Activated naive CD8-positive, alpha-beta T cell treated with anti-CD3 and anti-CD28 coated beads, Interleukin-2, amount 50 U/mL, for 24 hours (primary cell): Measurements from ENCODE around the gene EMSY.

Source experiments
- ATAC-seq: fragments of 150-1000 bp; cut with Tn5 transposase; one replicate; pipeline ENCODE4 v1.10.0; 2021
- DNase-seq: peaks from one replicate; pipeline ENCODE4 v3.0.0; 2021
- H3K27ac Mint-ChIP-seq: one replicate; pipeline ENCODE4 v1.8.0; 2021; ENCODE audit warnings: mild to moderate bottlenecking, mixed read lengths
- H3K27me3 Mint-ChIP-seq: one replicate; pipeline ENCODE4 v1.8.0; 2021; ENCODE audit warnings: mixed read lengths
- H3K36me3 Mint-ChIP-seq: one replicate; pipeline ENCODE4 v1.8.0; 2021; ENCODE audit warnings: low read depth, mixed read lengths
- H3K4me1 Mint-ChIP-seq: one replicate; pipeline ENCODE4 v1.8.0; 2021; ENCODE audit warnings: mixed read lengths
- H3K4me3 Mint-ChIP-seq: one replicate; pipeline ENCODE4 v1.8.0; 2021; ENCODE audit warnings: mild to moderate bottlenecking, moderate library complexity, mixed read lengths
- H3K9me3 Mint-ChIP-seq: one replicate; pipeline ENCODE4 v1.8.0; 2021; ENCODE audit warnings: mixed read lengths

Gene EMSY

DNA sequence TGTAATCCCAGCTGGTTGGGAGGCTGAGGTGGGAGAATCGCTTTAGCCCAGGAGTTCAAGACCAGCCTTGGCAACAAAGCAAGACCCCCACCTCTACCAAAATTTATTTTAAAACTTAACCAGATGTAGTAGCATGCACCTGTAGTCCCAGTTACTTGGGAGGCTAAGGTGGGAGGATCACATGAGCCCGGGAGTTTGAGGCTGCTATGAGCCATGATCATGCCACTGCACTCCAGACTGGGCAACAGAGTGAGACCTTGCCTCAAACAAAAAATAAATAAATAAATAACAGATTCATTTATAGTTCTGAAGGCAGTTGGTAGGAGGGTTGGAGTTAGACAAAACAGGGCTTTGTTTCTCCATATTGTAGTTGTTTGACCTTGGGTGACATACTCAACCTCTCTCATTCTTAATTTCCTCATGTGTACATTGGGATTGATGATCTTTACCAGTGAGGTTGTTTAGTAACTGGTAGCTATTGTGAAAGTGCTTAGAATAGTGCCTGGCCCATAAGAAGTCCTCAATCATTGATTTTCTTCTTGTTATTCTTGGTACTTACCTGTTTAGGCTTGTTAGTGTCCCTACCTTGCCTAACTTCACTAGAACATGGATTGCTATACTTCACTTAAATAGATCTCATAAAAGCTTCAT, 79.1 kb downstream of the EMSY start:
- no peaks in the 10 kb centered on the region for H3K9me3 Mint-ChIP-seq
- peaks cover 2% of the 10 kb centered on the region for H3K4me1 Mint-ChIP-seq
- DNase-seq (no peak), ATAC-seq (no peak)
- H3K27me3 Mint-ChIP-seq = no peaks in the 10 kb centered on the region
- no peak overlapping the region for H3K4me3 Mint-ChIP-seq
- peaks cover 26% of the 10 kb centered on the region for H3K36me3 Mint-ChIP-seq
- H3K27ac Mint-ChIP-seq = no peak overlapping the region

DNA sequence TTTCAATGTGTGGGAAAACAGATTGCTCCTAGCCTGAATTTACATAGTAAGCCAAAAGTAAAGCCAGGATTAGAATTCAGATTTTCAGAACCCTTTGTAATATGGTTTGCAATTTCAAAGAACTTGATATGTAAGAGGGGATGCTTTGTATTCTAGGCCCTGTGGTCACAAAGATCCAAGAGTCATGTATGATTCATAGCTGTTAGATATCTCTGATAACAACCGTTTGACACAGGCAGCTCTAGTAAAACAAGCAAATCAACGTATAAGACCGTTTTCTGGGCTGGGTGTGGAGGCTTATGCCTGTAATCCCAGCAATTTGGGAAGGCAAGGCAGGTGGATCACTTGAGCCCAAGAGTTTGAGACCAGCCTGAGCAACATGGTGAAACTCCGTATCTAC, 79.6 kb downstream of the EMSY start:
- ATAC-seq (no peak), DNase-seq (no peak)
- H3K4me1 Mint-ChIP-seq = peaks cover 2% of the 10 kb centered on the region
- no peak overlapping the region for H3K27ac Mint-ChIP-seq
- no peak overlapping the region for H3K4me3 Mint-ChIP-seq
- H3K9me3 Mint-ChIP-seq = no peaks in the 10 kb centered on the region
- H3K36me3 Mint-ChIP-seq = peaks cover 29% of the 10 kb centered on the region
- no peaks in the 10 kb centered on the region for H3K27me3 Mint-ChIP-seq

DNA sequence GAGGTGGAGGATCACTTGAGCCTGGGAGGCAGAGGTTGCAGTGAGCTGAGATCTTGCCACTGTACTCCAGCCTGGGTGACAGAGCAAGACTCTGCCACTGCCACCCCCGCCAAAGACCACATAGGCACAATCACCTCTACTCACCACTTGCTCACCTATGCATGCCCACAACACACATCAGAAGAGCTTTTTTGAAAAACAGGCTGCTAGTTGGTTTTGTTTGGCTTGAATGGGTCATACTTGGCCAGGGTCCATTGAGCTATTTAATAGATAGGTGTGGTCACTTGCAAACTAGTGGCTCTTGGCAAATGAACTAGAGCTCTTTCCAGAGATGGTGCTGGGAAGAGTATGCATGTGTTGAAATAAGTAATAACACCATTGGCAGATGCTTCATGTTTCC, 80.1 kb downstream of the EMSY start:
- H3K4me3 Mint-ChIP-seq = no peak overlapping the region
- H3K9me3 Mint-ChIP-seq = no peaks in the 10 kb centered on the region
- no peak overlapping the region for H3K27ac Mint-ChIP-seq
- H3K36me3 Mint-ChIP-seq = peaks cover 32% of the 10 kb centered on the region
- H3K4me1 Mint-ChIP-seq = peaks cover 2% of the 10 kb centered on the region
- no peak for DNase-seq
- no peaks in the 10 kb centered on the region for H3K27me3 Mint-ChIP-seq
- no peak for ATAC-seq

DNA sequence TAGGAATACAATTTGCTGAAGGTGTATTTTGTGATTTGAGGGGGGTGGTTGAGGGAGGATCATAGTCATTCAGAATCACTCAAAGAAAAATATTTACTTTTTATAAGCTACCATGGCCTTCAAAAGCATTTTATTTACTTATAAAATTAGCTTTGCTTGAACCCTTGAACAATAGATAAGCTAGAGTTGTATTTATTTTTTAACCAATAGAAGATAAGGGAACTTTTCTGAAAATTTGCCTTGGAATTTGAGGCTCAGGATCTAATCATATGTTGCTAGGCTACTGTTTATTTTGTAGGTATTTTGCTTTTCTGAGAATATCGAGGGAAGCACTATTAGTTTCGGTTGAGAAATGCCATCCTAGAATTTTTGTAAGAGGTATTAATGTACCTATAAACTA, 82.1 kb downstream of the EMSY start:
- DNase-seq = no peak
- Mint-ChIP-seq H3K4me1 (peaks cover 2% of the 10 kb centered on the region), H3K36me3 (peaks cover 33% of the 10 kb centered on the region), H3K27ac (no peak overlapping the region), H3K9me3 (no peaks in the 10 kb centered on the region), H3K27me3 (no peaks in the 10 kb centered on the region), H3K4me3 (no peak overlapping the region)
- no peak for ATAC-seq

DNA sequence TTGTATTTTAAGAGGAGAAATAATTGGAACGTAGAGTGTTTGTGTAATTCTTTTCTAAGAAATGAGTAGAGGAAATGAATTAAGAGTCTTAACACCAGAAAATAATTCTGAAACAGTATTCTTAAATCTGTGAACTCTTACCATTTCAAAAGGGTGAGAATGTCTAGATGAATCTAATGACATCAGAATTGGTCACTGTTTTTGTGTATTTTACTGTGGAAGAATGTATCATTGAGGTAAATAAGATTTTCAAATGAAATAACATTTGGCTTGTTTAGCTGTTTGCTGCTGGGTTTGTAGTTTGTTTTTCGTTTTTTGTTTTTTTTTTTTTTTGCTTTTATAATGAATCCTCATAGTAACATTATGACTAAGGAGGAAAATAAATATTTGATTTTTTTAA, 97.6 kb downstream of the EMSY start:
- no peak for ATAC-seq

DNA sequence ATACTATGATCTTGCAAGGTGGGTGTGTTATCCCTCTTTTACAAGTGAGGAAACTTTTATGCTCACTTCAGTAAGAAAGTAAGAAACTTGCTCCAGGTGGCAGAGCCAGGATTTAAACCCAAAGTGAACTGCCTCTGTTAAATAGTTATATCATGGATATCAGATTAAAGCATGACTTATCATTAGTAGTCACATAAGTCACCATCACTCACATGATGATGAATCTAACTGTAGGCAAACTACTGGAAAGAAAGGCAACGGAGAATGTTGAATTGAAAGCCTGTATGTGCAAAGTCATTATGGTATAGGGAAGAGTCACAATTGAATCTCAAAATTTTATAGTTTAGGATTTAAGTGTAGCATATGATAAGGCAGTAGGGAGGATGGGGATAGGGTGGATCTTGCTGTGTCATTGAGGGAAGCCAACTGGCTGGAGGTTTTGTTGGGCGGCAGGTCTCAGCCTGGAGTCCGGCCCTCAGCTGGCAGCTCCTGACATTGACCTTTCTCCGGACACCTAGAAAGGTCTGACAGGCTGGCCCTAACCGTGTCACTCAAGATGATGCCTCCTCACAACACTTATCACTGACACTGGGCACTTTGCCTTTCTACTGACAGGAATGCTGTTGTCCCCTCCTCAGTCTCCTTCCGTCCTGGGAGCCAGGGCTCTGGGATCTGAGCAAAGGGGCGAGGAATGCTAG, 98.3 kb downstream of the EMSY start:
- no peaks in the 10 kb centered on the region for H3K27me3 Mint-ChIP-seq
- DNase-seq (no peak), ATAC-seq (no peak)
- no peaks in the 10 kb centered on the region for H3K4me1 Mint-ChIP-seq
- no peak overlapping the region for H3K27ac Mint-ChIP-seq
- peaks cover 42% of the 10 kb centered on the region for H3K36me3 Mint-ChIP-seq
- no peaks in the 10 kb centered on the region for H3K9me3 Mint-ChIP-seq
- no peak overlapping the region for H3K4me3 Mint-ChIP-seq

More for the DNA sequence above, 97.6 kb downstream of the EMSY start:
- no peaks in the 10 kb centered on the region for H3K9me3 Mint-ChIP-seq
- H3K4me1 Mint-ChIP-seq = no peaks in the 10 kb centered on the region
- no peak overlapping the region for H3K4me3 Mint-ChIP-seq
- DNase-seq = no peak
- H3K27ac Mint-ChIP-seq = no peak overlapping the region
- peaks cover 47% of the 10 kb centered on the region for H3K36me3 Mint-ChIP-seq
- H3K27me3 Mint-ChIP-seq = no peaks in the 10 kb centered on the region

DNA sequence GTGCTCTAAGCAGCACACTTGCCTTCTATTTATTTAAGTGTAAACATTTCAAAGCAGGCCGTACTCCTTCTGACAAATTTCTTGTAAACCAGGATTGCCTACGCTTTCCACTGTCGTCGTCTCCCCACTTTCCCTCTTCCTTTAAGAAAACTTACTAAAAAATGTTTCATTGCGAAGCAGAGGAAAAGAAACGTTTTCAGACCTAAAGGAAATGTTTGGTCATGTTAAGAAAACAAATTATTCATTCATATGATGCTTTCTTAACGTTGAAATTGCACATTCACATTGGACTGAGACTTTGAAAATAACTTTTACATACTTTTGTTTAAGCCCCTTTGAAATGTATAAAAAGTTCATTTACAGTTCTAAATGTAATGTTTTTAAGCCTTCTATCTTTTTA, 106.0 kb downstream of the EMSY start:
- ATAC-seq (no peak), DNase-seq (no peak)
- Mint-ChIP-seq H3K27me3 (no peaks in the 10 kb centered on the region), H3K4me1 (peaks cover 8% of the 10 kb centered on the region), H3K9me3 (no peaks in the 10 kb centered on the region), H3K27ac (no peak overlapping the region), H3K4me3 (no peak overlapping the region), H3K36me3 (peaks cover 8% of the 10 kb centered on the region)

DNA sequence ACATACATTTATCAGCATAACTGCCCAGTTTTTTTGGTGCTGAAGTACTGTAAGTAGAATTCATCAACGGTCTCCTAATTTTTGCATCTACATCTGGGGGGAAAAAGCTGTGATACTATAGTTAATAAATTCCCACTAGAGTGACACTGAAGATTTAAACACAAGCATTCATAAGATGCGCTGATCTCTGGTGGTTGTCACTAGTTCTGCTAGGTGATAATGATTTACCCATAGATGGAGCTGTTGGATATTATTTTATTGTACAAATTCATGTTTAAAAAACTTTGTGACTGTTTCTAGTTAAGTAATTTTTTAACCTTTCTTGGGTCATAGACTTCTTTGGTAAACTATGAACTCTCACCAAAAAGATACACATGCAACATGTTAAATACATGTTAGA, 106.6 kb downstream of the EMSY start:
- Mint-ChIP-seq H3K9me3 (no peaks in the 10 kb centered on the region), H3K27ac (no peak overlapping the region), H3K36me3 (peaks cover 3% of the 10 kb centered on the region), H3K4me1 (peaks cover 8% of the 10 kb centered on the region), H3K27me3 (no peaks in the 10 kb centered on the region), H3K4me3 (no peak overlapping the region)
- DNase-seq (no peak), ATAC-seq (no peak)

DNA sequence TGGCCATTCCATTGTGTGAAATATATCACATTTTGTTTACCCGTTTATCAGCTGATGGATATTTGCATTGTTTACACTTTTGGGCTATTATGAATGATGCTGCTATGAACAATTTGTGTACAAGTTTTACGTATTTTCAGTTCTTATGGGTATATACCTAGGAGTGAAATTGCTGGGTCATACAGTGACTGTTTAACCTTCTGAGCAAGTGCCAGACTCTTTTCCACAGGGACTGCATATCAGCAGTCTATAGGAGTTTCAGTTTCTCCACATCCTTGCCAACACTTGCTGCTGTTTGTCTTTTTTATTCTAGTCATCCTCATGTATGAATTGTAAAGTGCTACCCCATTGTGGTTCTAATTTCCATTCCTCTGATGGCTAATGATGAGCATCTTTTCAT, 108.2 kb downstream of the EMSY start:
- ATAC-seq (no peak), DNase-seq (no peak)
- Mint-ChIP-seq H3K27me3 (no peaks in the 10 kb centered on the region), H3K4me3 (no peak overlapping the region), H3K27ac (no peak overlapping the region), H3K4me1 (peaks cover 8% of the 10 kb centered on the region), H3K9me3 (no peaks in the 10 kb centered on the region), H3K36me3 (no peaks in the 10 kb centered on the region)

DNA sequence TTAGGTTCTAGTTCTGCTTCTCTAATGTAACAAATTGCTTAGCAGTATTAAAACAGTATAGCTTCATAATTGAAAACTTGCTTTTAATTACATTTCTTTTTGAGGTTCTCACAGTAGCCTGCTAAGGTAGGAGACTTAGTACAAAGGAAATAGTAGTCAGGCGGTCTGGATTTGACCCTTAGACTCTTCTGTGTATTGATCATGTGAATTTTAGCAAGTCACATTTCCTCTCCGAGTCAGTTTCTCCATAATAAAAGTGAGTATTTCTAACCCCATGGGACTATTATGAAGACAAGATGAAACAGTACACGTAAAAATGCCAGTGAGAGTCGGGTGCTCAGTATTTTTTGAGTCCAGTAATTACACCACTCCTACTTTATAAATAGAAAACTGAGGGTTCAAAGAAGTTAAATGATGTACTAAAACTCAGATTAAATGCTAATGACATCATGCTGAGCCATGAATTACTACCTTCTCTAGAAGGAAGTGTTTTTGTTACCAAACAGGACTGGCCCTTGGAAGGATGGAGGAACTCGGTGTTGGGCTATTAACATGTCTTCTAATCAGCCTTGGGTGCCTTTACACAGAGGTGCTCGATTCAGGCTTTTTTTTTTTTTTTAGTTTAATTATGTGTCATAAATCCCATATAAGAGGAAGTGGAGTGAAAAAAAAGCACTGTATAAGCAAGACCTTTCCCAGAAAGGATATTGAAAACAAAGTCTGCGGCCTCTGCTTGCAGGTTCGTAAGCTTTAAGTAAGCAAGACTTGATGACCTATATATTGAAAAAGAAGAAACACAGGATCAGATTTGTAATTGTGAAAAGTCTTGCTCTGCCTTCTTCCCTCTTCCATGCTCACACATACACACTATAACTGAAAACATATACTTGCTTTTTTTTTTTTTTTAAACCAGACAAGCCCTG, 109.0 kb downstream of the EMSY start:
- DNase-seq = no peak
- no peaks in the 10 kb centered on the region for H3K36me3 Mint-ChIP-seq
- no peak overlapping the region for H3K4me3 Mint-ChIP-seq
- ATAC-seq = no peak
- no peaks in the 10 kb centered on the region for H3K9me3 Mint-ChIP-seq
- peaks cover 8% of the 10 kb centered on the region for H3K4me1 Mint-ChIP-seq
- no peak overlapping the region for H3K27ac Mint-ChIP-seq
- H3K27me3 Mint-ChIP-seq = peaks cover 2% of the 10 kb centered on the region

DNA sequence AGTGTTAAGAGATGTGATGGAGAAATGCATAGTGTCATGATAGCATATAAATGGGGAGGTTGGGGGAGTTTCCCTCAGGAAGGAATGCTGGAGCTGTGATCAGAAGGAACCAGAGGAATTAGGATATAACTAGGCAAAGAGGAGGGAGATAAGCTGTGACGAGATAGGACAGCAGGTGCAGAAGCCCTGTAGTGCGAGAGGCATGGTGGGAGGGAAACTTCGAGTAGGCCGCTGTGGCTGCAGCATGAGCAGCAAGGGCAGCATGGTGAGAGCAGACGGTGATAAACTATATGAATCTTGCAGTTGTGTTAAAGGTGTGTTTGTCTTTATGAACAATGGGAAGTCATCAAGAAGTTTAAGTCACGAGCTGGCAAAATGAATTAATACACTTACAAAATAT, 109.9 kb downstream of the EMSY start:
- peaks cover 3% of the 10 kb centered on the region for H3K27me3 Mint-ChIP-seq
- no peak overlapping the region for H3K27ac Mint-ChIP-seq
- peaks cover 11% of the 10 kb centered on the region for H3K4me1 Mint-ChIP-seq
- H3K9me3 Mint-ChIP-seq = no peaks in the 10 kb centered on the region
- DNase-seq (no peak), ATAC-seq (no peak)
- H3K4me3 Mint-ChIP-seq = no peak overlapping the region
- H3K36me3 Mint-ChIP-seq = no peaks in the 10 kb centered on the region

DNA sequence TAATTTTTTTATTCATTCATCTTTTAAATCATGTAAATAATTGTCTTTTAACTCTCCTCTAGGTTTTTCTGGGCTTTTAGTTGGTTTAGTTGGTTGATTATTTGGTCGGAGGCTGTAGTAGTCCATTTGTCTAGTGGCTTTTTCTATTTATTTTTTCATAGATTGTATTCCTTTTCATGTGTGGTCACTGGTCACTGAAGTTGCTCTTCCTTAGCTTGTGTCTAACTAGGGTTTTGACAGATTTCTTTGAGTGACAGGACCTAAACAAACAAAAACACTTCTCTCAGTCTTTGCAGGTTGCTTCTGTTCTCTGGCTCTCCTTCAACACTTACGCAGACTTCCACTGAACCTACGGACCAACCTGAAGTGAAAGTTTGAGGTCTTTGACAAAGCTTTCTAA, 112.6 kb downstream of the EMSY start:
- Mint-ChIP-seq H3K4me3 (no peak overlapping the region), H3K4me1 (peaks cover 19% of the 10 kb centered on the region), H3K27me3 (peaks cover 9% of the 10 kb centered on the region), H3K9me3 (no peaks in the 10 kb centered on the region), H3K27ac (no peak overlapping the region), H3K36me3 (no peaks in the 10 kb centered on the region)
- ATAC-seq (no peak), DNase-seq (no peak)

DNA sequence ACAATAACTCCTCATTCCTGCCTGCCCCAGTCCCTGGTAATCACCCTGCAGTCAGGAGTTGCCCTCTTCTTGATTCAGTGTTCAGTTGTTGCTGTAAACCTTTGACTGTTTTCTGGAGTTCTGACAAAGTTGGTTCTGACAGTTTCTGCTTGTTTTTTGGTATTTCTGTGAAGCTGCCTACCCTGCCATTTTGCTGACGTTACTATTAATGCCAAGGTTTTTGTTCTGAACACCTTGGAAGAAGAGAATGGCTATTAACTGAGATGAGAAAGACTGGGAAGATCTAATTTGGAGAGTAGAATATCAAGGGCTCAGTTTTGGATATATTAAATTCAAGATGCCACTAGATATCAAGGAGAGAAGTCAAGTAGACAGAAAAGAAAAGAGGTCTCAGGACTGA, 113.7 kb downstream of the EMSY start:
- H3K4me1 Mint-ChIP-seq = peaks cover 15% of the 10 kb centered on the region
- peaks cover 9% of the 10 kb centered on the region for H3K27me3 Mint-ChIP-seq
- no peaks in the 10 kb centered on the region for H3K9me3 Mint-ChIP-seq
- no peak overlapping the region for H3K27ac Mint-ChIP-seq
- DNase-seq = no peak
- no peak overlapping the region for H3K4me3 Mint-ChIP-seq
- H3K36me3 Mint-ChIP-seq = no peaks in the 10 kb centered on the region
- ATAC-seq = no peak

DNA sequence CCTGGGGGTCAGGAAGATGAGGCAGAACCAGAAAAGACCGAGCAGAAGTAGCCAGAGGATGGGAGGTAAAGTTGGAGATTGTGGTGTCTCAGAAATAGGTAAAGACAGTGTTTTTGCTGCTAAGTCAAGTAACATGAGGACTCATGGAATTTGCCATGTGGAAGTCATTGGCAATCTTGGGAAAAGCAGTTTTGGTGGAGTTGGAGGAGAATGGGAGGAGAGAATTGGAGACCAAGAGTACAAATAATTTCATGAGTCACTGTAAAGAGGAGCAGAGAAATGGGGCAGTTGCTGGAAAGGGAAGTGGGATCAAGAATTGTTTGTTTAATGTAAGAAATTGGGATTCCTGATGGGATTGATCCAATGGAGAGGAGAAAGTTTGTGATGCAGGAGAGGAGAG, 114.1 kb downstream of the EMSY start:
- DNase-seq (no peak), ATAC-seq (no peak)
- Mint-ChIP-seq H3K4me1 (peaks cover 11% of the 10 kb centered on the region), H3K4me3 (no peak overlapping the region), H3K27ac (no peak overlapping the region), H3K36me3 (no peaks in the 10 kb centered on the region), H3K9me3 (no peaks in the 10 kb centered on the region), H3K27me3 (peaks cover 9% of the 10 kb centered on the region)

DNA sequence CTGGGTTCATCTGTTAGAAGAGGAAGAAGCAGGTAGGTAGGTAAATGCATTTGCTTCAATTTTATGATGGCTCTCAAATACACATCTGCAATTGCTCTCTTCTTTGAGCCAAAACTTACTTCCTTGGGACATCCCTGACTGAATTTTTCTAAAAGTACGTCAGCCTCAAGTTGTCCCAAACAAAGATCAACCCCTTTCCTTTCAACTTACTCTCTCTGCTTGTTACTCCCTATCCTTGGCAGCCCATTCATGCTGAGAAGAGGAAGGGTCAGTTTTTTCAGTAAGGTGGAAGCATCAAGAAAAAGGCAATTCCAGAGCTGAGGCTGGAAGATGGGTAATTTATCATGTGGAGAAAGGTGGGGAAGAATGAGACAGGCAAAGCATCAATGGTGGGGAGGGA, 114.5 kb downstream of the EMSY start:
- H3K4me1 Mint-ChIP-seq = peaks cover 11% of the 10 kb centered on the region
- H3K4me3 Mint-ChIP-seq = no peak overlapping the region
- no peak for DNase-seq
- H3K36me3 Mint-ChIP-seq = no peaks in the 10 kb centered on the region
- no peaks in the 10 kb centered on the region for H3K9me3 Mint-ChIP-seq
- peaks cover 10% of the 10 kb centered on the region for H3K27me3 Mint-ChIP-seq
- no peak overlapping the region for H3K27ac Mint-ChIP-seq
- ATAC-seq = no peak
